ENCODE measurements around the gene SRGAP3.
"Not testable (repeated sequence)": the region's sequence is repeated elsewhere in the genome, so short reads cannot be mapped to it uniquely, and the experiment has no call there.

Gene SRGAP3

DNA sequence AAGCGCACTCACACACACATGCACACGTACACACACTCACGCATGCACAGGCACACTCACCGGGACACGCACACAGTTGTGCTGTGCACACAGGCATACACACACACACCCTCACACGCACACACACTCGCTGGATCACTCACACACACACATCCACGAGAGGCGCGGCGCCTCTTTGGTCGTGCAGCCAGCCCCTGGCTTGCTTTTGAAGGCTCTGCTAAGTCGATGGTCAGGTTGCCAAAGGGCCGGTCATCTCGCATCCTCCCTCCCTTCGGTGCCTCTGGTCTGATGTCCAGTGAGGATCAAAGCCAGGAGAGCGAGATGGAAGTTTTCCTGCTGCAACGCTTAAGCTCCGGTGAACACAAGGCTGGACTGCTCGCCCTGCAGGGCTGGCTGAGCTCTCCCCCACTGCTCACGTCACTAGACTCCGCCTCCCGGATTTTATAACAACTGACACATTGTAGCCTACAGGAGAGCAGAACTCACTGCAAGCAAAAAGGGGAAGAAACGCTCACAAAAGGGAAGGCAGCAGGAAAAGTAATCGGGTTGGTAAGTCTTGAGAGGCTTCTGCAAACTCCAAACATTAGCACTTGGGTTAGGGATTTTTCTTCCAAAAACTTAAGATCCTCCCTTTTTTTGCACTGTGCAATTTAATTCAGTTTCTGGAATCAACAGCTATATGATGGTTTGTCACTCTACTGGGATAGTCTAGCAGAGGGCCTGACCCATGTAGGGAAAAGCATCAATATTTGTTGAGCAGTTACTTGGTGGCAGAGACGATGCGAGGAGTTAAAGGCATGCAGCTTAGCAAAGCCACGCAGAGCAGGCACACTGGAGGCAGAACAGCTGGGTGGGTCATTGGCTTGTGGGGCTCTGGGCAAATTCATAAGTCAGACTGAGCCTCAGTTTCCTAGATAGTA is at the start of gene SRGAP3:
TSS of gene SRGAP3 (minus strand) at position 374 of the 920 bp plus-strand sequence. CDS start 695 bp downstream, outside the sequence.
- DNase-seq = peak; percentile 46 to 53

DNA sequence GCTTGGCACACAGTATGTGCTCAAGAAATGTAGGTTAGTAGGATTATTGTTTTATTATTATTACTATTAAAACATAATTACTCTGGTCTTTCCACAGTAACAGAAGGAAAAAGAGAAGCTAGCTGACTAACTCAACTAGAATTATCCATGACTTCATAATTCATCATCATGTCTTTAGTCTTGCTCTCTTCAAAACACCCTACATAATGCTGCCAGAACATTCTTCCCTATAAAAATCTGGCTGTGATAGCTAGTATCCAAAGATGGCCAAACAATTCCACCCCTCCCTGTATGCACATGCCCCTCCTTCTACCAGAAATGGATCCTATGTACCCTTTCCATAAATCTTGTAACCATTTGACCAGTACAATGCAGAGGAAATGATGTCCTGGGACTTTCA is 48.8 kb upstream of the SRGAP3 start:
- no peak for DNase-seq

DNA sequence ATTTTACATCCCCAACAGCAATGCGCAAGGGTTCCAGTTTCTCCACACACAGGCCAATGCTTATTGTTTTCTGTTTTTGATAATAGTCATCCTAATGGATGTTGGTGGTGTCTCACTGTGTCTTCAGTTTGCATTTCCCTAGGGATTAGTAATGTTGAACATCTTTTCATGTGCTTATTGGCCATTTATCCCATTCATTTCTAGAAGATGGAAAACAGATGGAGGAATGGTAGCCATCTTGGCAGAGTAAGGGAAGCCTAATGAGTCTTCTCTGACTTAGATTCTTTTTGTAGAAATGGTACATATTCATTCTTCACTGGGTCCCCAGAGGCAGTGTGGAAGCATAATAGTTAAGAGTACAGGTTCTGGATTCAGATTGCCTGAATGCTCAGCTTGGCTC is 46.8 kb upstream of the SRGAP3 start:
- DNase-seq = no peak

DNA sequence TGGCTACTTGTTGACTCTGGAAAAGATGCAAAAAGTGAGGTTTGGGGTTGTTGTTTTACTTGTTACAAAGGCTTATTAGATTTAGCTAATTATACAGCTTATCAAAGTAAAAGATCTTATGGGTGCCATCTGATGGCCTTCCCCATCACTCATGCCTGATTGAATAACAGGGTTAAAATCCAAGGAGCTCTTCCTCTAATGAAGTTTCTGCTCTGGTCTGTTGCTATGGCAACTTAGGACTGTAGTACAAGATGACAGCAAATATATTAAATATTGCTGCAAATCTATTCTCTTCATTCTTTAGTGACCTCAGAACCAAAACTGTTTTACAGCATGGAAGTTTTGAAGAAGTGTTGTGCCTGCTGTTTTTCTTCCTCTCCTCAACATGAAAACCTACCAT is 45.6 kb upstream of the SRGAP3 start:
- no peak for DNase-seq

DNA sequence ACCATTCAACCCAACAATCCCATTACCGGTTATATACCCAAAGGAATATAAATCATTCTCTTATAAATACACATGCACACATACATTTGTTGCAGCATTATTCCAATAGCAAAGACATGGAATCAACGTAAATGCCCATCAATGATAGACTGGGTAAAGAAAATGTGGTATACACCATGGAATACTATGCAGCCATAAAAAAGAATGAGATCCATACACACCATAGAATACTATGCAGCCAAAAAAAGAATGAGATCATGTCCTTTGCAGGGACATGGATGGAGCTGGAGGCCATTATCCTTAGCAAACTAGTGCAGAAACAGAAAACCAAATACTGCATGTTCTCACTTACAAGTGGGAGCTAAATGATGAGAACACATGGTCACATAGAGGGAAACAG is 44.5 kb upstream of the SRGAP3 start:
- not testable (repeated sequence) for DNase-seq

DNA sequence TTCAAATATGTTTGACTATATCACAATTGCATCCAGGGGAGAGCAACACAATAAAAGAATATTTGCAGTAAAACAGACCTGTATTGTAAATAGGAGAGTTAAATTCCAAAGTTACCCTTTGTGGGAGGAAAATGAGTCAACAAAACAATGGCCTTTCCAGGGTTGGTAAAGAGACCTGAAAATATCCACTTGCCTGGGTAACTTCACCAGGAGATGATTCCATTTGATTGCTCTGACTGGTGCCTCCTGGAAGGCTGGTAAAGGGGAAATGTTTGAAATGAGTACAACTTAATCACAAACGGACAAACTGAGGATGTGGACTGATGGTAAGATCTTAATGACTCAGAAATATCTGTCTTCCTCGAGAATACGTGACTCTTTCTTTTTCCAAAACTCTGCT is 43.6 kb upstream of the SRGAP3 start:
- DNase-seq = no peak

DNA sequence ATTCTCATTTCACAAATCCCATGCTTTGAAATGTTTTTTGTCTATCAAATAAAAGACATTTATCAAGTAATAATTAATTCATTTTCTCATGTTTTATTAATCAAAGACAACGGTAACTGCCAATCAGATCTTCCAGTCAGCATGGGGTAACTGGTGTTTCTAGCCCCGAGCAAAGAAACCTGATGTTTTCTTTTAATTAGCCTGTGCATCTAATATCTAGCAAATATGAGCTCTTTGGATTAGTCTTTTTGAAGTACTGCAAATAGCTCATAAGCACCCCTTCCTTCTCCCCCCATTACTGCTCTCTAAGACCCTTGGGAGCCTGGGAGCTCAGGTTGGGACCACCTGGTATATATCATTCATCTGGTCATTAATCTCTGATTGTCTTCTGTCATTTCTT is 43.1 kb upstream of the SRGAP3 start:
- DNase-seq = no peak

DNA sequence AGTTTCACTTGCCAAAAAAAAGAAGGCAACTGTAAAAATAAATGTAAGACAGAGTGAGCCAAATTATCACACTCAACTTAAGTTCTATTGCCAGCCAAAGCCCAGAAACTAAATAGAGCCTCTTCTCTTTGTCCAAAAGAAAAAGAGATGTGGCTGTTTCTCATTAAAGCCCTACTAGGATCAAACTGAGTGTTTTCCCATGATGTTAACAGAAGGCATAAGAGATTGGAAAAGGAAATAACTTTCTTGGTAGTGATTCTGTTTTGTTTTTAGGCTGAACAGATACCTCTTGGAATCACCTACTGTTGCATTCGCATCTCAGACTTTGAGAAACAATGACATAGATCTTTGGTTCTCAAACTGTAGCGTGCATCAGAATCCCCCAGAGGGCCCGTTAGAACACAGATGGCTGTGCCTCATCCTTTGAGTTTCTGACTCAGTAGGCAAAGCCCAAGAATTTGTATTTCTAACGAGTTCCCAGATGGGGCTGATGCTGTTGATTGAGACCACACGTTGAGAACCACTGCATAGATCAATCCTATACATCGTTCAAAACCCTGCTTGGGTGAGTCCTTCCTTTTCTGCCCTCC is 42.5 kb upstream of the SRGAP3 start:
- no peak for DNase-seq

DNA sequence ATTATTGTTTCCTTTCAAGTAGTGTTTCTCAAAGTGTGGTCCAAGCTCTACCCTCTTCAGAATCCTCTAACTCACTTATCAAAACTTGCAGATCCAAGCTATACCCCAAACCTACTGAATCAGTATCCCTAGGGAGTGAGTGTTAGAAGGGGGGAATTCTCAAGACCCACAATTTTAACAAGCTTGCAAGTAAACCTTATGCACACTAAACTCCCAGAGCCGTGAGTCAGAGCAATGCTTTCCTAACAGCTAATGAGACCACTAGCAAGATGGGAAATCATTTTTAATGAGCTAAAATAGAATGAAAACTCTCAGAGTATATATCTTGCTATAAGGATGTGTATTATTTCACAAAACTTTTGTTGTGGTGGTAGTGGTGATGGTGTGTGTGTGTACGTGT is 41.1 kb upstream of the SRGAP3 start:
- no peak for DNase-seq

DNA sequence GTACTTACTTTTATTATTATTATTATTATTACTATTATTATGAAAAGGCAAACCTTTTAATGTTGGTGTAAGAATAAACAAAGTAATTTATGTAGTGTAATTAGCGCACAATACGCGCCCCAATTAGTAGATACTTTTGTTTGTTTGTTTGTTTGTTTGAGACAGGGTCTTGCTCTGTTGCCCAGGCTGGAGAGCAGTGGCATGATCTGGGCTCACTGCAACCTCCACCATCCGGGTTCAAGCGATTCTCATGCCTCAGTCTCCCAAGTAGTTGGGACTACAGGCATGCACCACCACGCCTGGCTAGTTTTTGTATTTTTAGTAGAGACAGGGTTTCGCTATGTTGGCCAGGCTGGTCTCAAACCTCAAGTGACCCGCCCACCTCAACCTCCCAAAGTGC is 32.1 kb upstream of the SRGAP3 start:
- DNase-seq = not testable (repeated sequence)

DNA sequence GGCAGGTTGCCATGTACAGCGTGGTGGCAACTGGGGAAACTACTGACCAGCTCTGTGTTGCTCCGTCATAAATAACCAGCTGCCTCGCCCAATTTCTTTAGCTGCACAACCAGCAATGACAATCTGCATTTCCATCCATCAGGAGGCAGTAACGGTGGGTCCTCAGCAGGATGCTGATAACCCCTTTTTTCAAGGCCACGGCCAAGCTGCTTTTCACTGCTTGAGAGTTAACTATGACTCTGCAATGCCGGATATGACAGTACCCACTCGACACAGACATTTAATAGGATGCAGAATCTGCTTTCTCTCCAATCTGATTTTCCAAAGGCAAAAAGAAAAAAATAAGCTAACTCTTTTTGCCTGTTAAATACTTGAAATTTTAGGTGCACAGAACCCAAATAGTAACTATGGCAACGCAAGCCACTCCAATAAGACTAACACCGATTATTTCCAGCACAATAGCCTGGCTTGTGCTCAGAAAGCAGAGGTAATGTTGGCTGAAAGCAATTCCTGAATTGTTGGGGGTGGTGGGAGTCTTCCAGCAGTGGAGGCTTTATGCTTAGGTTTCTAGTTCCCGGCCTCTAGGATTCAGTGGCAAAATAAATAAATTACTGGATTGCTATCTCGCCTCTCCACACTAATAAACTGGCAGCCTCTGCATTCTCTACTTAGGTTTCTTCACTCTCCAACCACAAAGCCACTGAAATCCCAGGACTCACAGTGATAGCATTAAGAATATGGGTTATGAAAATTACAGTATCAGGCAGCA is 31.2 kb upstream of the SRGAP3 start:
- DNase-seq = no peak

DNA sequence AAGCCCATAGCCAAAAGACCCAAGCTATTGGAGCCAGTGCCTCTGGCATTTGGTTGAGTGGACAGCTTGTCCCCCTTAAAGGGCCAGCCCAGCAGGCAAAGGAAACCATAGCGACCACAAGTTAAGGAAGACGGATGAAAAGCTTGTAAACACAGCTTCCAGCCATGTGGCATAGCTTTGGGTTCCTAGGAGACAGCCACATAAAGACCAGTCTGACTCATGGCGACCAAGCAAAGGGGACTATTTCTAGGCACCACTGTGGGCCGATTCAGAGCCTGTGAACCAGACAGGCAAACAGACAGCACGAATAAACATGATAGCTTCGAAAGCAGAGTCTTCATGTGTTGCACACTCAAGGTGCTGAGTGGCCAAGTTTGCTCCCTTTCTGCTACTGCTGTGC is 30.5 kb upstream of the SRGAP3 start:
- no peak for DNase-seq

DNA sequence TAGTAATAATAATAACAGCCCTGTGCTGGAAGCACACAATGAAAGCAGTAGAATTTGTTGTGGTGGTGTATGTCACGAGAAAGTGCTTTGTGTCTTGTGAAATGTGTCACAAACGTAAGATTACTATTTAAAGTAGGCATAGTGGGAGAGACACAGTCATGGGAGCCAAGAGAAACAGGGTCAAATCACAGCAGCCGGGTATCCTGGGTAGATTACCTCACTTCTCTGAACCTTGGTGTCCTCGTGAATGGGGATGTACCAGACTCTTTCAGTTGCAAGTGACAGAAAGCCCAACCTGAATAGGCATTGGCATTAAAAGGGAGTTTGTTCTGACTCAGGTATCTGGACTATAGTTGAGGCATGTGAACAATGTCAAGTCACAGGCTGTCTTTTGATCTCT is 29.1 kb upstream of the SRGAP3 start:
- DNase-seq = no peak

DNA sequence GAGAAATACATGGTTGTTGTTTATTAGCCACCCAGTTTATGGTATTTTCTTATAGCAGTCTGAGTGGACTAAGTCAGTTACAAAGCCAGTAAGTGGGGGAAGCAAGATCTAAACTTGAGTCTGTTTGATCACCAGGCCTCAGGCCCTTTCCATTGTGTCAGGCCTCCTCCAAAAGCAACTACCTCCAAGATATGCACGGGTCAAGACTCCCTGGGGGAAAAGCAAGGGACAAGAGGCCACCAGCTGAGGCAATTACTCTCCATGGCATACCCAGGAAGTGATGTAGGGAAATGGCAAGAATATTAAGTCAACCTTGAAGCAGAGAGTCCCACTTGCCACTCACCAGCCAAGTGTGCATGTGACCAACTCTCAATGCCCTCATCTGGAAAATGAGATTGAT is 28.6 kb upstream of the SRGAP3 start:
- no peak for DNase-seq

DNA sequence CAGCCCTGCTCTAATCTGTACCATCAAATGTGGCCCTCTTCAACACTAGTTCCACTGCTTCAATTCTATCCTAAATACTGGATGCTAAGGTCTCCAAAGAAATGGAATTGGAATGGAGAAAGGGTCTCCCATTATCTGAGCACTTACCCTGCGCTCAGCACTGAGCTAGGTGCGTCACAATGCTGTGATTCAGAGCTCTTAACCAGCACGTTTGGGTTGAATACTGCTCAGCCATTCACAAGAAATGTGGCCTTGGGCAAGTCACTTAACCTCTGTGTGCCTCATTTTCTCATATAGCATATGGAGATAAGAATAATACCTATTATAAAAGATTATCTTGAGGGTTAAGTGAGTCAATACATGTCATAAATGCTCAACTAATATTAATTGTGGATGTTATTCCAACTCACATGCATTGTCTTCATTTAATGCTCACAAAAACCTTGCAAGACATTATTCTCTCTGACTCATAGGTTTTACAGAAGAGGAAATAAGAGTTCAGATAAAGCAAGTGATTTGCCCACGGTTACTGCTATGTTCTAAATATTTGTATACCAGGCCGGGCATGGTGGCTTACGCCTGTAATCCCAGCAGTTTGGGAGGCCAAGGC is 27.4 kb upstream of the SRGAP3 start:
- no peak for DNase-seq

DNA sequence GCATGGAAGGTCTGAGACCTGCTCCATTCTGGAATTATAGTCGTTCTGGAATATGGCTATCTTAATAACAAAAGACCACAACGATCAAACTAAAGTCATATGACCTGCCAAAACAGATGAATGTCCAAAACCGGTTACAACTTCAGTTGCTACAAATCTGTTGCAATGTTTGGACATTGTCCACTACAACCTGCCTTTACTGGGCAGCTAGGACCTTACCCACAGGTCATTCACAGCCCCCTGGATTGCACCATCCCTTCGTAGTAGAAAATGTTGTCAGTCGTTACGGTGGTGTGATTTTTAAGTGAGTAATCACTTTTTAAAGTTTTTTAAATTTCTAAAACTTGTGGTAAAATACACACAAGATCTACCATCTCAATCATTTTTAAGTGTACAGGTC is 22.5 kb upstream of the SRGAP3 start:
- no peak for DNase-seq

DNA sequence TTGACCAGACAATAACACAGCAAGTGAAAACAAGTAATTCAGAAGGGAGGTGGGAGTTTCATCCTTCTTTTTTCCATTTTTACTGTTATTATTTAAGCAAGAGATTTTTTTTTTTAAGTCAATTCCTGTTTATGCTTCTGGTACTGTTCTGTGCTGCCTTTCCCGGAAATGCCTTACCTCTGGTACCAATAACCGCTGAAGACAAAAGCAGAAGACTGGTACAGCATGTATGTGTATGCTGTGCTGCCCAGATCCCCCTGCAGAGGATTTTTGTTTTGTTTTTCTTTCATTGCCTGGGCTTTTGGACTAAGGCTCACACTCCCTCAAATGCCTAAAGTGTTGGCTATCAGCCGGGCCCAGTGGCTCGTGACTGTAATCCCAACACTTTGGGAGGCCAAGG is 21.3 kb upstream of the SRGAP3 start:
- no peak for DNase-seq

DNA sequence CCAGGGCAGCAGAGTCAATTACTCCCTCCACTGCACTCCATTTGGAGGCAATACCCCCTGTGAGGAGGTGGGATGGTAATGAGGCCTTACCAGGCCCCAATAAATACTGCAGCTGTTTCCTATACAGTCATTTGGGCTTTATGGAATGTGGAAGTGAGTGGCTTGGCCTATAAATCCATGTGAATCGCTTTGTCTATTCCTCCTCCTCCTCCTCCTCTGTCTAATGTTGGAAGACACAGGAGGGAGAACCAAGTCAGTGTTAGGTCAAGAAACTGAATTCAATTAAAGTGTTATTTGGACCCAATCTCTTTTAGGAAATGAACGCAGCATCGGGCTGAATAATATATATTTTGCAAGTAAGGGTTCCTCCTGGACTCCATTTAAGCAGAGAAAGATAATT is 17.3 kb upstream of the SRGAP3 start:
- no peak for DNase-seq

DNA sequence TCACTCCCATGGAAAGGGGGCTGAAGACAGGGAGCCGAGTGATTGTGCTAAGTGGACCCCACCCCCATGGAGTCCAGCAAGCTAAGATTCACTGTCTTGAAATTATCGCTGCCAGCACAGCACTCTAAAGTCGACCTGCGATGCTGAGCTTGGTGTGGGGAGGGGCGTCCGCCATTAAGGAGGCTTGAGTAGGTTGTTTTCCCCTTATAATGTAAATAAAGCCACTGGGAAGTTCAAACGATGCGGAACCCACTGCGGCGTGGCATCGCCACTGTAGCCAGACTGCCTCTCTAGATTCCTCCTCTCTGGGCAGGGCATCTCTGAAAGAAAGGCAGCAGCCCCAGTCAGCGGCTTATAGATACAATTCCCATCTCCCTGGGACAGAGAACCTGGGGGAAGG is 10.9 kb upstream of the SRGAP3 start:
- DNase-seq = no peak

DNA sequence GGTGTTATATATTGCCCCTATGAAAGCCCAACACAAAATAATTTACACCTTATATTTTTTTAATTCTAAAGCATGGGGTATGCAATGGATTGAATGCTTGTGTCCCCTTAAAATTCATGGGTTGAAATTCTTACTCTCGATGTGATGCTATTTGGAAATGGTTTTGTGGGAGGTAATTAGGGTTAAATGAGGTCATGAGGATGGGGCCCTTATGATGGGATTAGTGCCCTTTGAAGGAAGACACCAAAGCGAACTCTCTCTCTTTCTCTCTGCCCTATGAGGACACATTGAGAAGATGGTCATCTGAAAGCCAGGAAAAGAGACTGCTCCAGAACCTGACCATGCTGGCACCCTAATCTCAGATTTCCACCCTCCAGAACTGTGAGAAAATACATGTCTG is 7.6 kb upstream of the SRGAP3 start:
- DNase-seq = no peak

DNA sequence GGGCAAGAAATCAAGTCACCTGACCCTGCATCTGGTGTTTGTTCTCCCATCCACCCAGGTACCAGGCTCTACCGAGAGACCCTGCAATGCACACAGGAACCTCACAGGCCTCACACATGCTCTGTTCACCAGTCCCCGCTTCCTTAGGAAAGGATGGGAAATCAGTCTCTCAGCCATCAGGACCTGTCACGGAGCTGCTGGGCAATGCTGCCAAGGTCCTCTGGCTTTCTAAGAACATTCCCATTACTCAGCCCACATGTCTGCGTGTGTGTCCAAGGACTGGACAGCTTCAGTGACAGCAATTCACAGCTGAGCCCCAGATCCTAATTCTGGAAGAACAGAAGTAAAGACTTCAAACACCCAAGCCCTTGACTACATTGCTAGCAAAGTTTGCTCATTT is 6.5 kb upstream of the SRGAP3 start:
- no peak for DNase-seq

DNA sequence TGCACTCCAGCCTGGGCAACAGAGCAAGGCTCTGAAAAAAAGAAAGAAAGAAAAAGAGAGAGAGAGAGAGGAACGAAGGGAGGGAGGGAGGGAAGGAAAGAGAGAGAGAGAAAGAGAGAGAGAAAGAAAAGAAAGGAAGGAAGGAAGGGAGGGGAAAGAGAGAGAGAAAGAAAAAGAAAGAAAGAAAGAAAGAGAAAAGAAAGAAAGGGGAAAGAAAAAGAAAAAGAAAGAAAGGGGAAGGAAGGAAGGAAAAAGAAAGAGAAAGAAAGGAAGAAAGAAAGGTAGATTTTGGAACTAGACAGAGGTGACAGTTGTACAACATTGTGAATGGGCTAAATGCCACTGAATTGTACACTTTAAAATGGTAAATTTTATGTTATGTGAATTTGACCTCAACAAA is 5.3 kb upstream of the SRGAP3 start:
- no peak for DNase-seq

DNA sequence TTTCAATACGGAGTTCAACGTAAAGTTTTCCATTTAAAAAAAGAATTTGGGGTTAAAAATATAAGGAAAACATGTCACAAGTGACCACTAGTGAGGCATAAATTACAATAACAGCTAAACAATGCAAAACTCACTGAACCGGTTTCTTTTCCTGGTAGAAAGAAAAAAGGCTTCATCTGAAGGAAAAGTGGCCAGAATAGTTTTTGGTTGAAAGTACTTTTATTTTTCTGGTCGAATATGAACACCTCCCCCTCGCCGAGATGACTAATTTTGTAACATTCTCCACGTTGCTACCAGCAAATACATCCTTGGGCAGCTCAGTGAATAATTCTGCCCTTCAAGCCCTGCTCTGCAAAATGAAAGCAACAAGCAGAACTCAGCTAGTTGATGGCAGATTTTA is 3.9 kb upstream of the SRGAP3 start:
- DNase-seq = no peak
